CD4-positive, alpha-beta T cell (primary cell): ENCODE results near the gene SERPIND1. TPM values are rescaled to one million over a fixed set of nuclear protein-coding genes. Genes with fewer than 3 reads are reported as not detected.
"Not testable (repeated sequence)": the region's sequence is repeated elsewhere in the genome, so short reads cannot be mapped to it uniquely, and the experiment has no call there.

Source experiments
- ATAC-seq: fragments of 200-7000 bp; cut with Tn5 transposase; one replicate; pipeline ENCODE4 v1.10.0; 2022; ENCODE audit warnings: mild to moderate bottlenecking; ENCODE audit not compliant: poor library complexity
- CTCF ChIA-PET: fragments of 350-600 bp; sonication (Branson Sonifier 250); formaldehyde crosslinking; loops from one replicate; lab custom pipeline; 2021; ENCODE audit warnings: antibody characterized with exemption, inconsistent platforms; lab: Charles Lee
- POLR2A ChIA-PET: fragments of 350-600 bp; sonication (Branson Sonifier 250); formaldehyde crosslinking; loops from one replicate; lab custom pipeline; 2021; ENCODE audit warnings: antibody characterized with exemption, inconsistent platforms; lab: Charles Lee
- DNase-seq, 14 experiments: peaks; one replicate each; pipeline ENCODE4 v3.0.0-alpha.2; 2013 to 2020; ENCODE audit warnings: mixed read lengths in 2 of 14
- H3K27ac ChIP-seq, 2 donors: one replicate each; pipeline versions ENCODE4 v1.5.1 to v1.7.0; 2013; ENCODE audit warnings: low read length in 2 of 2, low read depth in 1 of 2, mild to moderate bottlenecking in 1 of 2
- H3K27me3 ChIP-seq, 2 experiments: 1 replicate in 1 of 2; 2 replicates in 1 of 2; pipeline versions ENCODE4 v1.6.1 to v1.7.0; 2013; ENCODE audit warnings: low read length in 2 of 2, control low read depth in 1 of 2, mild to moderate bottlenecking in 1 of 2, moderate library complexity in 1 of 2; ENCODE audit not compliant: insufficient read depth in 2 of 2, control insufficient read depth in 1 of 2
- H3K36me3 ChIP-seq: one replicate; pipeline ENCODE4 v1.6.1; 2013; ENCODE audit warnings: low read length, control low read depth; ENCODE audit not compliant: insufficient read depth
- H3K4me1 ChIP-seq: one replicate; pipeline ENCODE4 v1.6.1; 2013; ENCODE audit warnings: low read length, control low read depth; ENCODE audit not compliant: insufficient read depth
- H3K4me3 ChIP-seq: one replicate; pipeline ENCODE4 v1.5.1; 2013; ENCODE audit warnings: mild to moderate bottlenecking, low read length, moderate library complexity
- H3K9me3 ChIP-seq, 2 experiments: 1 replicate in 1 of 2; 2 replicates in 1 of 2; pipeline versions ENCODE4 v1.6.1 to v1.7.0; 2013; ENCODE audit warnings: low read length in 2 of 2, mild to moderate bottlenecking in 2 of 2, control low read depth in 1 of 2, moderate library complexity in 1 of 2; ENCODE audit not compliant: control insufficient read depth in 1 of 2, insufficient read depth in 1 of 2
- H3K27ac Mint-ChIP-seq: one replicate; pipeline ENCODE4 v1.8.0; 2020; ENCODE audit warnings: mixed read lengths
- H3K27me3 Mint-ChIP-seq: one replicate; pipeline ENCODE4 v1.8.0; 2021; ENCODE audit warnings: mixed read lengths
- H3K36me3 Mint-ChIP-seq: one replicate; pipeline ENCODE4 v1.8.0; 2021; ENCODE audit warnings: low read depth, mixed read lengths
- H3K4me1 Mint-ChIP-seq: one replicate; pipeline ENCODE4 v1.8.0; 2021; ENCODE audit warnings: low read depth, mixed read lengths
- H3K4me3 Mint-ChIP-seq: one replicate; pipeline ENCODE4 v1.8.0; 2020; ENCODE audit warnings: mild to moderate bottlenecking, mixed read lengths
- H3K9me3 Mint-ChIP-seq: one replicate; pipeline ENCODE4 v1.8.0; 2020; ENCODE audit warnings: mixed read lengths
- CTCF ChIP-seq: fragments of 200-600 bp; IDR thresholded peaks from one replicate; pipeline ENCODE4 v1.8.0; 2022; ENCODE audit warnings: antibody characterized with exemption, mild to moderate bottlenecking
- intact Hi-C, 2 experiments: fragments of 100-400 bp; cut with DNase I in 1 of 2; cut with micrococcal nuclease in 1 of 2; formaldehyde crosslinking; loops; one replicate each; pipeline versions ENCODE4 v1.15.1 to v1.9.0; 2023 to 2025; cut with DNase I, micrococcal nuclease
- total RNA-seq, 174 experiments: library from RNA in 2 of 174; stranded (reverse) in 2 of 174; gene quantifications; one replicate each; pipeline ENCODE4 v1.2.3 and lab custom pipeline; 2021 to 2026

Gene SERPIND1
- total RNA-seq, 2 experiments from 2014 or later = not detected

GRCh38 chr22:20819471-20819870, 45.6 kb downstream of the SERPIND1 start:
- no peaks in the 10 kb centered on the region for H3K27me3 ChIP-seq
- H3K4me3 ChIP-seq = no peak overlapping the region
- Mint-ChIP-seq H3K4me1 (no peaks in the 10 kb centered on the region), H3K27ac (no peak overlapping the region), H3K27me3 (no peaks in the 10 kb centered on the region), H3K36me3 (peaks cover 75% of the 10 kb centered on the region), H3K4me3 (no peak overlapping the region), H3K9me3 (no peaks in the 10 kb centered on the region)
- CTCF ChIA-PET = no interaction called here
- H3K36me3 ChIP-seq = peaks cover 83% of the 10 kb centered on the region
- no peak for DNase-seq
- no peak for ATAC-seq
- H3K9me3 ChIP-seq = no peaks in the 10 kb centered on the region
- no peak for TF ChIP-seq CTCF
- POLR2A ChIA-PET = no interaction called here
- intact Hi-C loops = no loop called here
- H3K27ac ChIP-seq = no peak overlapping the region
- no peaks in the 10 kb centered on the region for H3K4me1 ChIP-seq

- H3K4me3 Mint-ChIP-seq = not testable (repeated sequence)
Measured at GRCh38 chr22:20821717-20822239, 47.9 kb downstream of the SERPIND1 start.

GRCh38 chr22:20822240-20822639, 48.3 kb downstream of the SERPIND1 start:
- H3K36me3 ChIP-seq = peaks cover 67% of the 10 kb centered on the region
- no peak overlapping the region for H3K27ac ChIP-seq
- Mint-ChIP-seq H3K27ac (peak overlapping the region; percentile 30), H3K4me1 (no peaks in the 10 kb centered on the region), H3K27me3 (no peaks in the 10 kb centered on the region), H3K4me3 (no peak overlapping the region), H3K36me3 (peaks cover 80% of the 10 kb centered on the region), H3K9me3 (no peaks in the 10 kb centered on the region)
- no peak for DNase-seq
- no peak for TF ChIP-seq CTCF
- POLR2A ChIA-PET = no interaction called here
- H3K27me3 ChIP-seq = no peaks in the 10 kb centered on the region
- no peaks in the 10 kb centered on the region for H3K9me3 ChIP-seq
- H3K4me1 ChIP-seq = no peaks in the 10 kb centered on the region
- intact Hi-C loops = no loop called here
- H3K4me3 ChIP-seq = no peak overlapping the region
- no peak for ATAC-seq
- CTCF ChIA-PET = interaction anchor here (0.6 kb wide), 1 partner anchor 1081 kb away, joined by 4 read pairs; no protein-coding TSS in a partner anchor

More at GRCh38 chr22:20821717-20822239, 47.9 kb downstream of the SERPIND1 start:
- H3K27ac ChIP-seq, POLR2A ChIA-PET, H3K4me1 ChIP-seq, H3K27me3 ChIP-seq, H3K4me3 ChIP-seq, H3K4me1 Mint-ChIP-seq, H3K27ac Mint-ChIP-seq, DNase-seq, H3K9me3 Mint-ChIP-seq, ATAC-seq, H3K27me3 Mint-ChIP-seq, intact Hi-C loops, H3K9me3 ChIP-seq: not testable (repeated sequence)
- CTCF ChIA-PET = interaction anchor here (0.6 kb wide), 1 partner anchor 1082 kb away, joined by 4 read pairs; no protein-coding TSS in a partner anchor
- H3K36me3 ChIP-seq = peaks cover 70% of the 10 kb centered on the region
- peaks cover 80% of the 10 kb centered on the region for H3K36me3 Mint-ChIP-seq

- Histone ChIP-seq H3K27me3 (no peaks in the 10 kb centered on the region), H3K36me3 (peaks cover 59% of the 10 kb centered on the region), H3K4me1 (no peaks in the 10 kb centered on the region), H3K9me3 (no peaks in the 10 kb centered on the region), H3K27ac (no peak overlapping the region), H3K4me3 (no peak overlapping the region)
- Mint-ChIP-seq H3K4me1 (no peaks in the 10 kb centered on the region), H3K27ac (no peak overlapping the region), H3K36me3 (peaks cover 82% of the 10 kb centered on the region), H3K9me3 (no peaks in the 10 kb centered on the region), H3K4me3 (no peak overlapping the region), H3K27me3 (no peaks in the 10 kb centered on the region)
- POLR2A ChIA-PET = no interaction called here
- no peak for TF ChIP-seq CTCF
- DNase-seq (no peak), ATAC-seq (no peak)
- intact Hi-C loops = no loop called here
- CTCF ChIA-PET = interaction anchor here (1.2 kb wide), 1 partner anchor 1174 kb away, joined by 3 read pairs; no protein-coding TSS in a partner anchor
Measured at GRCh38 chr22:20823264-20823663, 49.4 kb downstream of the SERPIND1 start.

- ATAC-seq = not testable (repeated sequence)
Measured at GRCh38 chr22:20825216-20825615, 51.3 kb downstream of the SERPIND1 start.

More at GRCh38 chr22:20825216-20825615, 51.3 kb downstream of the SERPIND1 start:
- H3K27me3 ChIP-seq, H3K4me1 Mint-ChIP-seq, POLR2A ChIA-PET, H3K9me3 Mint-ChIP-seq, H3K4me1 ChIP-seq, CTCF ChIA-PET, DNase-seq, H3K27me3 Mint-ChIP-seq, intact Hi-C loops, H3K4me3 Mint-ChIP-seq, H3K9me3 ChIP-seq, H3K4me3 ChIP-seq, H3K27ac Mint-ChIP-seq, H3K27ac ChIP-seq: not testable (repeated sequence)
- H3K36me3 Mint-ChIP-seq = peaks cover 82% of the 10 kb centered on the region
- peaks cover 50% of the 10 kb centered on the region for H3K36me3 ChIP-seq
